K562 (cell line): ENCODE results near the gene ZNF778. TPM values are rescaled to one million over a fixed set of nuclear protein-coding genes. Genes with fewer than 3 reads are reported as not detected.
A peak's percentile ranks its signal among the peaks of the same experiment; 100 is the strongest.

Source experiments
- CEBPZ ChIP-seq: fragments of 150-350 bp; IDR thresholded peaks from 2 replicates; pipeline ENCODE4 v1.6.1; 2014; ENCODE audit warnings: low read depth, mild to moderate bottlenecking, low read length, borderline replicate concordance
- CHD7 ChIP-seq: fragments of 200-600 bp; sonication (generic); IDR thresholded peaks from one replicate; pipeline ENCODE4 v1.6.1; 2012; ENCODE audit warnings: mild to moderate bottlenecking, low read depth, low read length, inconsistent platforms
- polyA plus RNA-seq, 8 experiments: library from polyadenylated mRNA; depleted of rRNA in 4 of 8; stranded (reverse) in 5 of 8; unstranded in 3 of 8; fragments of >200 nt; fragmentation: Nextera tagmentation in 2 of 8; fragmentation: Illumina TruSeq in 1 of 8; extraction: Ambion mirVana in 2 of 8; extraction: Trizol in 1 of 8; gene quantifications; 2 replicates each; pipeline versions ENCODE4 v1.2.1 to v1.2.3, GENCODE V29; 2011 to 2014; ENCODE audit warnings: inconsistent platforms in 1 of 8, missing spikeins in 1 of 8
- total RNA-seq, 7 experiments: library from RNA; depleted of rRNA in 6 of 7; stranded (reverse); fragments of >200 nt in 6 of 7; fragmentation: Illumina TruSeq in 2 of 7; extraction: Trizol in 2 of 7; gene quantifications; 2 replicates each; pipeline versions ENCODE4 v1.2.1 to v1.2.3, GENCODE V29; 2011 to 2021; ENCODE audit warnings: low replicate concordance in 1 of 7
- TF ChIP-seq, protein P1 (sequence below), 2 experiments: fragments of 450-650 bp in 1 of 2; IDR thresholded peaks; 2 replicates each; pipeline ENCODE4 v1.6.1; 2011 to 2017; ENCODE audit warnings: low read depth in 2 of 2, antibody characterized with exemption in 1 of 2, borderline replicate concordance in 1 of 2, low read length in 1 of 2, mild to moderate bottlenecking in 1 of 2, mixed read lengths in 1 of 2; ENCODE audit not compliant: control insufficient read depth in 1 of 2
- TF ChIP-seq, protein P2 (sequence below), 2 experiments: fragments of 450-650 bp; conservative IDR thresholded peaks; 2 replicates each; pipeline ENCODE4 v1.6.1; 2017; ENCODE audit warnings: mild to moderate bottlenecking in 2 of 2, moderate library complexity in 2 of 2

Gene ZNF778
- total and polyA plus RNA-seq, 9 of the 15 experiments (the other 6 are each of a cell fraction or from before 2014, with no cell fraction given), result 0.70 to 60.6 (median 7.5) TPM

DNA sequence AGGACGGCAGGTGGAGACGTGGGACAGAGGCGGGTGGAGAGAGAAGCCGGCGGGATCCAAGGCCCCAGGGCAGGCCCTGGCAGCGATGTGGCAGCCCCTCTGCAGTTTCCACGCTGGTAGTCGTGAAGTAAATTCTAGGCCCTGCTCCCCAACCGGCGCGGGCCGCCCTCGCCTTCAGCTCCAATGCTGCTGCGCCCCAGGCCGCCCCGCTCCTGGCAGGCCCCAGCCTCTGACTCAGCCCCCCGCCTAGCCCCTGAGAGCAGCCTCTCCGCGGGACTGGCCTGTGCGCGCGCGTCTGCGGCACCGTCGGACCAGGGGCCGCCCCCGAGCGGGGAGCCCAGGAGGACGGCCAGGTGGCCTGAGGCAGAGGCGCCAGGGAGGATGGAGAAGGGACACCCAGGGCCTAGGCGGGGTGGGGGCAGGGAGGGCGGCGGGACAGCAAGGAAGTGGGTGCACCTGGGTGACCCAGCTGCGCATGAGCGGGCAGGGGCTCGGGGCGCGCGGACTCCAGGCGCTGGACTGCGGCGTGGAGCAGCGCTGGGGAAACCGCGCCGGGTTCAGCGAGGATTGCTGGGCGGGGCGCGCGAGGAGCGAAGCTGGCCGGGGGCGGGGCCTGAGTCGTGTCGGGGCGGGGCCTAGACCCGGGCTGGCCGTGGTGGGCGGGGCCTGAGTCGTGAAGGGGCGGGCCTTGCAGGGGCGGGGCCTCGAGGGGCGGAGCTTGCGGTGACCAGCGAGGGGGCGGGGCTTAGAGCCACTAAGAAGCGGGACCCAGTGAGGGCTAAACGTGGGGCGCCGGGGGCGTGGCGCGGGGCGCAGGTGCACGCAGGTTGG lies 29.6 kb downstream of the ZNF778 start (continued):
- TF ChIP-seq CHD7, result no peak
- TF ChIP-seq, protein P1, sequence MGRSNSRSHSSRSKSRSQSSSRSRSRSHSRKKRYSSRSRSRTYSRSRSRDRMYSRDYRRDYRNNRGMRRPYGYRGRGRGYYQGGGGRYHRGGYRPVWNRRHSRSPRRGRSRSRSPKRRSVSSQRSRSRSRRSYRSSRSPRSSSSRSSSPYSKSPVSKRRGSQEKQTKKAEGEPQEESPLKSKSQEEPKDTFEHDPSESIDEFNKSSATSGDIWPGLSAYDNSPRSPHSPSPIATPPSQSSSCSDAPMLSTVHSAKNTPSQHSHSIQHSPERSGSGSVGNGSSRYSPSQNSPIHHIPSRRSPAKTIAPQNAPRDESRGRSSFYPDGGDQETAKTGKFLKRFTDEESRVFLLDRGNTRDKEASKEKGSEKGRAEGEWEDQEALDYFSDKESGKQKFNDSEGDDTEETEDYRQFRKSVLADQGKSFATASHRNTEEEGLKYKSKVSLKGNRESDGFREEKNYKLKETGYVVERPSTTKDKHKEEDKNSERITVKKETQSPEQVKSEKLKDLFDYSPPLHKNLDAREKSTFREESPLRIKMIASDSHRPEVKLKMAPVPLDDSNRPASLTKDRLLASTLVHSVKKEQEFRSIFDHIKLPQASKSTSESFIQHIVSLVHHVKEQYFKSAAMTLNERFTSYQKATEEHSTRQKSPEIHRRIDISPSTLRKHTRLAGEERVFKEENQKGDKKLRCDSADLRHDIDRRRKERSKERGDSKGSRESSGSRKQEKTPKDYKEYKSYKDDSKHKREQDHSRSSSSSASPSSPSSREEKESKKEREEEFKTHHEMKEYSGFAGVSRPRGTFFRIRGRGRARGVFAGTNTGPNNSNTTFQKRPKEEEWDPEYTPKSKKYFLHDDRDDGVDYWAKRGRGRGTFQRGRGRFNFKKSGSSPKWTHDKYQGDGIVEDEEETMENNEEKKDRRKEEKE (IDR thresholded peaks at IDR 0.05; ENCODE audit: borderline replicate concordance in 1 of 2, control insufficient read depth in 1 of 2, low read depth in 2 of 2, low read length in 1 of 2), result no peak
- TF ChIP-seq, protein P2, sequence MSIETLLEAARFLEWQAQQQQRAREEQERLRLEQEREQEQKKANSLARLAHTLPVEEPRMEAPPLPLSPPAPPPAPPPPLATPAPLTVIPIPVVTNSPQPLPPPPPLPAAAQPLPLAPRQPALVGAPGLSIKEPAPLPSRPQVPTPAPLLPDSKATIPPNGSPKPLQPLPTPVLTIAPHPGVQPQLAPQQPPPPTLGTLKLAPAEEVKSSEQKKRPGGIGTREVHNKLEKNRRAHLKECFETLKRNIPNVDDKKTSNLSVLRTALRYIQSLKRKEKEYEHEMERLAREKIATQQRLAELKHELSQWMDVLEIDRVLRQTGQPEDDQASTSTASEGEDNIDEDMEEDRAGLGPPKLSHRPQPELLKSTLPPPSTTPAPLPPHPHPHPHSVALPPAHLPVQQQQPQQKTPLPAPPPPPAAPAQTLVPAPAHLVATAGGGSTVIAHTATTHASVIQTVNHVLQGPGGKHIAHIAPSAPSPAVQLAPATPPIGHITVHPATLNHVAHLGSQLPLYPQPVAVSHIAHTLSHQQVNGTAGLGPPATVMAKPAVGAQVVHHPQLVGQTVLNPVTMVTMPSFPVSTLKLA (conservative IDR thresholded peaks at IDR 0.05), result peak in 1 of 2 experiments; percentile 55; a peak in 2 of 4 replicates
- no peak for TF ChIP-seq CEBPZ
